OCI-LY3 (cell line): ENCODE measurements around the gene CMC2.

Source experiments
- CTCF ChIP-seq: fragments of 200-600, 300-600 bp; sonication (generic); IDR thresholded peaks from 2 replicates; pipeline ENCODE4 v1.5.1; 2014; ENCODE audit warnings: antibody characterized with exemption, low read length, low read depth
- EZH2phosphoT487 ChIP-seq: fragments of 200-600 bp; shearing (Covaris generic); IDR thresholded peaks from 2 replicates; pipeline ENCODE4 v1.6.1; 2018; ENCODE audit warnings: antibody characterized with exemption, mixed run types, low read depth

- no peak for TF ChIP-seq CTCF
- TF ChIP-seq EZH2phosphoT487 = no peak
Observed at GRCh38 chr16:80923356-80923755, 83.3 kb downstream of the CMC2 start.
